ENCODE results near the gene CABYR. TPM values are rescaled to one million over a fixed set of nuclear protein-coding genes. Genes with fewer than 3 reads are reported as not detected.

The CABYR gene
- total and polyA plus RNA-seq, 4 donors = 0.39 to 1.6 (median 0.94) TPM

GRCh38 chr18:24200494-24201290, 61.8 kb downstream of the CABYR start:
- Histone ChIP-seq H3K9ac (ENCODE audit: insufficient read depth in 1 of 2, low read length in 2 of 2) (no peak overlapping the region), H3K36me3 (ENCODE audit: control insufficient read depth in 4 of 4, insufficient read depth in 4 of 4, low read length in 4 of 4) (no peaks in the 10 kb centered on the region), H3K4me3 (no peak overlapping the region), H3K27me3 (ENCODE audit: control insufficient read depth in 3 of 3, insufficient read depth in 3 of 3, low read length in 2 of 3) (no peaks in the 10 kb centered on the region), H3K27ac (ENCODE audit: low read depth in 1 of 2, low read length in 1 of 2) (no peak overlapping the region), H3K4me1 (ENCODE audit: control insufficient read depth in 5 of 5, insufficient read depth in 5 of 5, low read length in 5 of 5) (peaks cover 0 to 5% (median 0%) of the 10 kb centered on the region in 5 donors), H3K9me3 (ENCODE audit: control insufficient read depth in 4 of 4, insufficient read depth in 3 of 4, low read length in 3 of 4) (no peaks in the 10 kb centered on the region)
- ATAC-seq (ENCODE audit: insufficient read depth, low FRiP score) (no peak), DNase-seq (no peak)
- TF ChIP-seq CTCF (IDR thresholded peaks at IDR 0.05; ENCODE audit: control extremely low read depth, extremely low read depth) = no peak
- WGBS, 2 donors = 76 to 82% methylated on average over 9 to 11 of the region's 11 CpGs

GRCh38 chr18:24201699-24202687, 63.1 kb downstream of the CABYR start:
- Histone ChIP-seq H3K4me3 (no peak overlapping the region), H3K36me3 (ENCODE audit: control insufficient read depth in 4 of 4, insufficient read depth in 4 of 4, low read length in 4 of 4) (no peaks in the 10 kb centered on the region), H3K27ac (ENCODE audit: low read depth in 1 of 2, low read length in 1 of 2) (no peak overlapping the region), H3K9ac (ENCODE audit: insufficient read depth in 1 of 2, low read length in 2 of 2) (no peak overlapping the region), H3K4me1 (ENCODE audit: control insufficient read depth in 5 of 5, insufficient read depth in 5 of 5, low read length in 5 of 5) (peaks cover 0 to 5% (median 0%) of the 10 kb centered on the region in 5 donors), H3K27me3 (ENCODE audit: control insufficient read depth in 3 of 3, insufficient read depth in 3 of 3, low read length in 2 of 3) (no peaks in the 10 kb centered on the region), H3K9me3 (ENCODE audit: control insufficient read depth in 4 of 4, insufficient read depth in 3 of 4, low read length in 3 of 4) (no peaks in the 10 kb centered on the region)
- 89 to 92% methylated on average over 8 of the region's 8 CpGs for WGBS, 2 donors
- TF ChIP-seq CTCF (IDR thresholded peaks at IDR 0.05; ENCODE audit: control extremely low read depth, extremely low read depth) = no peak
- ATAC-seq (ENCODE audit: insufficient read depth, low FRiP score) (no peak), DNase-seq (no peak)

- Histone ChIP-seq H3K4me1 (ENCODE audit: control insufficient read depth in 5 of 5, insufficient read depth in 5 of 5, low read length in 5 of 5) (peaks cover 0 to 5% (median 0%) of the 10 kb centered on the region in 5 donors), H3K36me3 (ENCODE audit: control insufficient read depth in 4 of 4, insufficient read depth in 4 of 4, low read length in 4 of 4) (no peaks in the 10 kb centered on the region), H3K9me3 (ENCODE audit: control insufficient read depth in 4 of 4, insufficient read depth in 3 of 4, low read length in 3 of 4) (no peaks in the 10 kb centered on the region), H3K27ac (ENCODE audit: low read depth in 1 of 2, low read length in 1 of 2) (no peak overlapping the region), H3K9ac (ENCODE audit: insufficient read depth in 1 of 2, low read length in 2 of 2) (no peak overlapping the region), H3K27me3 (ENCODE audit: control insufficient read depth in 3 of 3, insufficient read depth in 3 of 3, low read length in 2 of 3) (no peaks in the 10 kb centered on the region), H3K4me3 (no peak overlapping the region)
- ATAC-seq (ENCODE audit: insufficient read depth, low FRiP score) (no peak), DNase-seq (no peak)
- WGBS, 2 donors = 92 to 97% methylated on average over 3 of the region's 3 CpGs
- TF ChIP-seq CTCF (IDR thresholded peaks at IDR 0.05; ENCODE audit: control extremely low read depth, extremely low read depth) = no peak
Observed at GRCh38 chr18:24204904-24205303, 66.0 kb downstream of the CABYR start.
